Measurements from ENCODE around the gene DST.

DST gene

GRCh38 chr6:56520218-56520617, 122.5 kb downstream of the DST start:
- H3K27ac ChIP-seq (ENCODE audit: low read depth, low read length) = no peak overlapping the region
- H3K9ac ChIP-seq (ENCODE audit: low read depth in 1 of 2, low read length in 2 of 2) = no peak overlapping the region
- no peaks in the 10 kb centered on the region for H3K27me3 ChIP-seq (ENCODE audit: control insufficient read depth in 1 of 2, insufficient read depth in 2 of 2, low read length in 2 of 2)
- no peaks in the 10 kb centered on the region for H3K9me3 ChIP-seq (ENCODE audit: control insufficient read depth in 1 of 2, low read length in 2 of 2)
- H3K4me1 ChIP-seq (ENCODE audit: control insufficient read depth in 1 of 2, insufficient read depth in 2 of 2, low read length in 2 of 2) = peaks cover 3 to 24% of the 10 kb centered on the region in 2 donors
- H3K4me3 ChIP-seq (ENCODE audit: low read depth in 1 of 2, low read length in 2 of 2) = no peak overlapping the region
- H3K36me3 ChIP-seq (ENCODE audit: control insufficient read depth in 1 of 2, insufficient read depth in 2 of 2, low read length in 2 of 2) = peaks cover 3 to 16% of the 10 kb centered on the region in 2 donors

DNA sequence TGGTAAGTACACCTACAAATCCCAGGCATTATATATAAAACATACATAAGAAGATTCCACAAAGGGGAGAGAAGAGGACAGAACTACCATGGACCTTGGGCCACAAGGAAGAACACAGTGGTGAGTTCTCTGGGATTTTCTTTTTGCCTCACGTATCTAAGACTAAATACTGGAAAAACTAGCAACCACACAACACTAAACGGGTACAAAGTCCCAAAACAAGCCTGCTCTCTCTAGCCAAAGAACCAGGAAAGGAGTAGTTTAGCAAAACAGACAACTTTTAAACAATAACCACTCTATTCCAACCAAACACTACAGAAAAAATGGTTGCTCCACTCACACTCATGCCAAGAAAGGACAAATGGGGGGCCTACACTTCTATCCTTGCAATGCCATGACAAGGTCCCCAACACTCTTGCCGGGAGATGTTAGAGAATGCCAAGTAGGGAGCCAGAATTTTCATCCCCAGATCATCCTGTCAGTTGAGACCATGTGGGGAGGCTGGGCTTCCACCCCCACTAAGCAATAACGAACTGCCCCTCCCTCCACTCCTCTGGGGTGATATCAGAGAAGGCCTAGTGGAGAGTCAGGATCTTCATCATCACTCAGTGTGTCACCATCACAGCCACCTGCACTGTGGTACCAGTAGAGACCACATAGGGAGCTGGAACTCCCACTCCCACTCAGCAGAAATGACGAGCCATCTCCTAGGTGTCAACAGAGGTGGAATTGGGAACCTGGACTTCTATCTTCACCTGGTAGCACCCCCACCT, 123.5 kb downstream of the DST start:
- H3K4me3 ChIP-seq (ENCODE audit: low read depth in 1 of 2, low read length in 2 of 2) = no peak overlapping the region
- no peak overlapping the region for H3K9ac ChIP-seq (ENCODE audit: low read depth in 1 of 2, low read length in 2 of 2)
- H3K36me3 ChIP-seq (ENCODE audit: control insufficient read depth in 1 of 2, insufficient read depth in 2 of 2, low read length in 2 of 2) = peaks cover 3 to 15% of the 10 kb centered on the region in 2 donors
- H3K27ac ChIP-seq (ENCODE audit: low read depth, low read length) = no peak overlapping the region
- no peaks in the 10 kb centered on the region for H3K9me3 ChIP-seq (ENCODE audit: control insufficient read depth in 1 of 2, low read length in 2 of 2)
- peaks cover 9 to 34% of the 10 kb centered on the region in 2 donors for H3K4me1 ChIP-seq (ENCODE audit: control insufficient read depth in 1 of 2, insufficient read depth in 2 of 2, low read length in 2 of 2)
- H3K27me3 ChIP-seq (ENCODE audit: control insufficient read depth in 1 of 2, insufficient read depth in 2 of 2, low read length in 2 of 2) = no peaks in the 10 kb centered on the region

DNA sequence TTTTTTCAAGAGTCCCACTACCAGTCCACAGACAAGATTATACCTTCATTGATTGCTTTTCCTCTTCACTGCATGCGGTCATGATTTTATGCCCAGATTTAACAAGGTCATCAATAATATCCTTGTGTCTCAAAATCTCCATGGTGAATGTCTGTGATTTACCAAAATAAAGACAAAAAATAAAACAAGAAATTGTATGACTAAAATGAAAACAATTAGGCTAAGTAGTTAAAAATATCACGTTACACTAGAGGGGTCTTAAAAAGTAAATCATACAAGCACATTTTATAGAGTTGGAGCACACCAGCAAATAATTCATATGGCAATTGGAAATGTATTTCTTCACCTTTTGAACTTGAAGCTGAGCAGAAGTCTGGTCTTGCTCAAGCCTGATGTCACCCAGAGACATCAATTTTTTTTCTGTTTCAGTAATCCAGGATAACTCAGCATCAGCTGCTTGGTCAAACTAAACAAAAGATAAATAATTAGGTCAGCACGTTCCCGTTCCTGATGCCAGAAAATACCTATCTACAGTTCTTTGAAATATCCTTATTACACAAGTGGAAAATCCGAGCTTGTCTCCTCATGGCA, 125.4 kb downstream of the DST start:
- Histone ChIP-seq H3K9ac (ENCODE audit: low read depth in 1 of 2, low read length in 2 of 2) (no peak overlapping the region), H3K27me3 (ENCODE audit: control insufficient read depth in 1 of 2, insufficient read depth in 2 of 2, low read length in 2 of 2) (no peaks in the 10 kb centered on the region), H3K36me3 (ENCODE audit: control insufficient read depth in 1 of 2, insufficient read depth in 2 of 2, low read length in 2 of 2) (peaks cover 4 to 15% of the 10 kb centered on the region in 2 donors), H3K9me3 (ENCODE audit: control insufficient read depth in 1 of 2, low read length in 2 of 2) (no peaks in the 10 kb centered on the region), H3K4me3 (ENCODE audit: low read depth in 1 of 2, low read length in 2 of 2) (no peak overlapping the region), H3K4me1 (ENCODE audit: control insufficient read depth in 1 of 2, insufficient read depth in 2 of 2, low read length in 2 of 2) (peaks cover 9 to 35% of the 10 kb centered on the region in 2 donors), H3K27ac (ENCODE audit: low read depth, low read length) (no peak overlapping the region)

DNA sequence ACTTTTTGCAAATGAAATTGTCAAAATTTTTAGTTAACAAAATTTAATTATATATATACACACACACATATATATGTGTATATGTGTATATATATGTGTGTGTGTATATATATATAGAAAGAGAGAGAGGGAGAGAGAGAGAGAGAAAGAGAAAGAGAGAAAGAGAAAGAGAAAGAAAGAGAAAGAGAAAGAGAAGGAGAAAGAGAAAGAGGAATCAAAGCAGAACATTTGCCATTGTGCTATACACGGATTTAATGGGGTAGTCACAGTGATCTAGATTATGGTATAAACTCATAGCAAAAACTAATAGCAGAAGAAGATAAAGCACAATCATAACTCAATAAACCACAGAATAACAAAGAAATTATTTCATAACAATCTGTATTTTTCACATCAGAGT, 126.7 kb downstream of the DST start:
- Histone ChIP-seq H3K27me3 (ENCODE audit: control insufficient read depth in 1 of 2, insufficient read depth in 2 of 2, low read length in 2 of 2) (no peaks in the 10 kb centered on the region), H3K4me1 (ENCODE audit: control insufficient read depth in 1 of 2, insufficient read depth in 2 of 2, low read length in 2 of 2) (peaks cover 11 to 35% of the 10 kb centered on the region in 2 donors), H3K9ac (ENCODE audit: low read depth in 1 of 2, low read length in 2 of 2) (no peak overlapping the region), H3K27ac (ENCODE audit: low read depth, low read length) (no peak overlapping the region), H3K9me3 (ENCODE audit: control insufficient read depth in 1 of 2, low read length in 2 of 2) (no peaks in the 10 kb centered on the region), H3K4me3 (ENCODE audit: low read depth in 1 of 2, low read length in 2 of 2) (no peak overlapping the region), H3K36me3 (ENCODE audit: control insufficient read depth in 1 of 2, insufficient read depth in 2 of 2, low read length in 2 of 2) (peaks cover 4 to 12% of the 10 kb centered on the region in 2 donors)

DNA sequence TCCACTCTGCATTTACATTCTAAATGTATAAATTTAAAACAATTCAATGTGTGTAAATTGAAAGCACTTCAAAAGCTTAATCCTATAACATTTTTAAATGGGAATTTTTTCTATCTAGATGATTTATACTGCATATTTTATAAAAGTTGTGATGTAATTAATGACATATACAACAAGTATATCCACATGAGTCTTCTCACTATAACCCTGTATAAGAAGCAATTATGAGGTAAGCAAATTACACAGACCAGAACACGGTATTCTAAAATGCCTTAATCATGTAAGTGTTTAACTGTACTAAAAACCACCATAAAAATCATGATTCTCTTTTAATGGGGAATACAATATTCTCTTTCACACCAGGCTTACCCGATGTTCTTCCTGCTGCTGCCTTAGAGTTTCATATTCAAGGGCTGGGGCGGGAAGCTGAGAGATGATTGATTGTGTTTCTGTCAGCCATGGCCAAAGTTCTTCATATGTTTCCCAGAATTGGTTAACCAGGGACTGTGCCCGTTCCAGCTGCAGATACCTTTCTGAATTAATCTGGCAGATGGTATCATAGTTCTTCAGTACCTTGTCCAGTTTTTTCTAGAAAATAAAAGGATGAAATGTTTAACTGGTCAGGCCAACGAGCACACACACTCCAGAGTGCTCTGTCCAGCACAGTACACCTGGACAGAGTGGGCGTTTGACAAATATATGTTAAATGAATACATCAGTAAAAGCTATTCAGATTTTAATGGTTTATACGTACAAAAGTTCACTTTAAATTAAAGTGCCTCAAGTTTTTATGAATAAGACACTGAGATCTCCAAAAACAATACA, 127.4 kb downstream of the DST start:
- Histone ChIP-seq H3K9ac (ENCODE audit: low read depth in 1 of 2, low read length in 2 of 2) (no peak overlapping the region), H3K4me3 (ENCODE audit: low read depth in 1 of 2, low read length in 2 of 2) (no peak overlapping the region), H3K4me1 (ENCODE audit: control insufficient read depth in 1 of 2, insufficient read depth in 2 of 2, low read length in 2 of 2) (peaks cover 11 to 42% of the 10 kb centered on the region in 2 donors), H3K27me3 (ENCODE audit: control insufficient read depth in 1 of 2, insufficient read depth in 2 of 2, low read length in 2 of 2) (no peaks in the 10 kb centered on the region), H3K36me3 (ENCODE audit: control insufficient read depth in 1 of 2, insufficient read depth in 2 of 2, low read length in 2 of 2) (peaks cover 4 to 12% of the 10 kb centered on the region in 2 donors), H3K27ac (ENCODE audit: low read depth, low read length) (no peak overlapping the region), H3K9me3 (ENCODE audit: control insufficient read depth in 1 of 2, low read length in 2 of 2) (no peaks in the 10 kb centered on the region)

DNA sequence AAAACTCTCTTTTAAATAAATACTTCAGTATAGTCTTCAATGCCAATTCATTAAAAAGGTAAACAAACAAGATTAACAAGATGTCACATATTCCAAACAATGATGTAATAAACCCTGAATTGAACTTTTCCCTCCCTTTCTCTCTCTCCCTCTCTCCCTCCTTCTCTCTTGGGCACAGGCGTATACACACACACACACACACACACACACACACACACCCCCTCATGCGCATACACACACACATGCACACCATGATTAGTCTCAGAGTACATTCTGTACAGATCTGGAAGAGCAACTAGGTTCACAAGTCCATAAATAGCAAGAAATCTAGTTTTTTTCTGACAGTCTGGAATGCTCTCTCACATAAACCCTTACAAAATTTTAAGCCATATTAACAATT, 128.3 kb downstream of the DST start:
- no peak overlapping the region for H3K4me3 ChIP-seq (ENCODE audit: low read depth in 1 of 2, low read length in 2 of 2)
- H3K4me1 ChIP-seq (ENCODE audit: control insufficient read depth in 1 of 2, insufficient read depth in 2 of 2, low read length in 2 of 2) = peaks cover 11 to 38% of the 10 kb centered on the region in 2 donors
- H3K27ac ChIP-seq (ENCODE audit: low read depth, low read length) = no peak overlapping the region
- H3K9ac ChIP-seq (ENCODE audit: low read depth in 1 of 2, low read length in 2 of 2) = no peak overlapping the region
- H3K27me3 ChIP-seq (ENCODE audit: control insufficient read depth in 1 of 2, insufficient read depth in 2 of 2, low read length in 2 of 2) = no peaks in the 10 kb centered on the region
- H3K36me3 ChIP-seq (ENCODE audit: control insufficient read depth in 1 of 2, insufficient read depth in 2 of 2, low read length in 2 of 2) = peaks cover 8 to 10% of the 10 kb centered on the region in 2 donors
- no peaks in the 10 kb centered on the region for H3K9me3 ChIP-seq (ENCODE audit: control insufficient read depth in 1 of 2, low read length in 2 of 2)

DNA sequence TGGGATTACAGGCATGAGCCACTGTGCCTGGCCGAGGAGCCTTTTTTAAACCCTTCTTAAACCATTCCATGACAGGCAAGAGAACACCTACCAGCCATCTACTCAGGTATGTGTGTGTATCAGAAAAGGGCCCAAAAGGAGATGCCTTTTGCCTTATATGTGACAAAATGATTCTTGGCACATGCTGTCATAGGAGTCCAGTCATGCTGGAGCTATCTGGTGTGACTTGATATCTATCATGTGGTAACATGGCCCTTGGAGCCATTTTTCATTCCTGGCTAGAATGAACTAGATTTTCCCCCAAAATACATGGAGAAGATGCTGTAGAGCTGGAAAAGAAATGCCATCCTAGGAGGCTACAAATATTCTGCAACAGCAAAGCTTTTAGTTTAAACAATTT, 129.1 kb downstream of the DST start:
- Histone ChIP-seq H3K4me3 (ENCODE audit: low read depth in 1 of 2, low read length in 2 of 2) (no peak overlapping the region), H3K4me1 (ENCODE audit: control insufficient read depth in 1 of 2, insufficient read depth in 2 of 2, low read length in 2 of 2) (peaks cover 11 to 32% of the 10 kb centered on the region in 2 donors), H3K9ac (ENCODE audit: low read depth in 1 of 2, low read length in 2 of 2) (no peak overlapping the region), H3K27me3 (ENCODE audit: control insufficient read depth in 1 of 2, insufficient read depth in 2 of 2, low read length in 2 of 2) (no peaks in the 10 kb centered on the region), H3K27ac (ENCODE audit: low read depth, low read length) (no peak overlapping the region), H3K36me3 (ENCODE audit: control insufficient read depth in 1 of 2, insufficient read depth in 2 of 2, low read length in 2 of 2) (peaks cover 14 to 16% of the 10 kb centered on the region in 2 donors), H3K9me3 (ENCODE audit: control insufficient read depth in 1 of 2, low read length in 2 of 2) (no peaks in the 10 kb centered on the region)

GRCh38 chr6:56511591-56511990, 131.1 kb downstream of the DST start:
- Histone ChIP-seq H3K9me3 (ENCODE audit: control insufficient read depth in 1 of 2, low read length in 2 of 2) (no peaks in the 10 kb centered on the region), H3K9ac (ENCODE audit: low read depth in 1 of 2, low read length in 2 of 2) (no peak overlapping the region), H3K27me3 (ENCODE audit: control insufficient read depth in 1 of 2, insufficient read depth in 2 of 2, low read length in 2 of 2) (no peaks in the 10 kb centered on the region), H3K4me1 (ENCODE audit: control insufficient read depth in 1 of 2, insufficient read depth in 2 of 2, low read length in 2 of 2) (peaks cover 11 to 32% of the 10 kb centered on the region in 2 donors), H3K4me3 (ENCODE audit: low read depth in 1 of 2, low read length in 2 of 2) (no peak overlapping the region), H3K36me3 (ENCODE audit: control insufficient read depth in 1 of 2, insufficient read depth in 2 of 2, low read length in 2 of 2) (peaks cover 19 to 21% of the 10 kb centered on the region in 2 donors), H3K27ac (ENCODE audit: low read depth, low read length) (no peak overlapping the region)

DNA sequence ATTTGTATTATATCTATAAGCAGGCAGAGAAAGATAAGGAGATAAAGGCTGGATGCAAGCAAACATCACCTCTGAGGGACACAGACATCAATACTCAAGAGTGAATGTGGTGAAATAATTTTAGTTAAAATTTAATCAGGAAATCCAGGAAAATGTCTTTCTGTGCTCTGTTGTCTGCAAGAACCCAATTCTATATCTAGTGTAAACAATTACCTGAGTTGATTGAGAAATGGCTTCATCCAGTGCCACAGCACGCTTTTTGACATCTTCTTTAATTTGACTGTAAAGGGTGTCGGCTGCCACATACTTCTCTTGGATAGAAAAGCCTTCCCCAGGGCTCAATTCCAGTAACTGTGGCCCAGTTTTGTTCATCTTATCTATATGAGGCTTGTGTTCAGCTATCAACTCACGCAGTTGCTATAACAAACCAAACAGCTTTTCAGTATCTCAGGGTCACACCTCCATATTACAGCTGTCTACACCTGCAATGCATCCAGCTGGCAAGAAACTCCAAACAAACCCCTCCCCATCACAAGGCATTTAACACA, 131.6 kb downstream of the DST start:
- H3K27me3 ChIP-seq (ENCODE audit: control insufficient read depth in 1 of 2, insufficient read depth in 2 of 2, low read length in 2 of 2) = no peaks in the 10 kb centered on the region
- H3K9ac ChIP-seq (ENCODE audit: low read depth in 1 of 2, low read length in 2 of 2) = no peak overlapping the region
- H3K4me3 ChIP-seq (ENCODE audit: low read depth in 1 of 2, low read length in 2 of 2) = no peak overlapping the region
- no peaks in the 10 kb centered on the region for H3K9me3 ChIP-seq (ENCODE audit: control insufficient read depth in 1 of 2, low read length in 2 of 2)
- no peak overlapping the region for H3K27ac ChIP-seq (ENCODE audit: low read depth, low read length)
- H3K36me3 ChIP-seq (ENCODE audit: control insufficient read depth in 1 of 2, insufficient read depth in 2 of 2, low read length in 2 of 2) = peaks cover 24% of the 10 kb centered on the region in 2 donors
- peaks cover 11 to 32% of the 10 kb centered on the region in 2 donors for H3K4me1 ChIP-seq (ENCODE audit: control insufficient read depth in 1 of 2, insufficient read depth in 2 of 2, low read length in 2 of 2)

DNA sequence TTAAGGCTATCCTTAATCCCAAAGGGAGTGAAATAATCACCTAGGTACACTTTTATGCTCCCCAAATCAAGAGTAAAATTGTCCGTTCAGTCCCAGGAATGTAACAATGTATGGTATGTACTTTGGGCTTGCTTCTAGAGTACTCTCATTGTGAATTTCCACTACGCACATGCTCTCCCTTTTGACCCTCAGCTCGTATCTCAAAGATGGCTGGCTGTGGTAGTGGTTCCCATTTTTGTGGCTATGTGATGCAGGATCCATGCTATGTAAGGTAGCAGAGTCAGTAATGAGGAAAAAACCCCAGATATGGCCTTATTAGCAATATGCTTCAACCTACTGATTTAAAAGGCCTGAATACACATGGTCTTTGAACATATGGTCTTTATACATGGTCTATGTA, 133.7 kb downstream of the DST start:
- Histone ChIP-seq H3K4me1 (ENCODE audit: control insufficient read depth in 1 of 2, insufficient read depth in 2 of 2, low read length in 2 of 2) (peaks cover 5 to 15% of the 10 kb centered on the region in 2 donors), H3K4me3 (ENCODE audit: low read depth in 1 of 2, low read length in 2 of 2) (no peak overlapping the region), H3K36me3 (ENCODE audit: control insufficient read depth in 1 of 2, insufficient read depth in 2 of 2, low read length in 2 of 2) (peaks cover 24 to 30% of the 10 kb centered on the region in 2 donors), H3K27me3 (ENCODE audit: control insufficient read depth in 1 of 2, insufficient read depth in 2 of 2, low read length in 2 of 2) (no peaks in the 10 kb centered on the region), H3K9ac (ENCODE audit: low read depth in 1 of 2, low read length in 2 of 2) (no peak overlapping the region), H3K27ac (ENCODE audit: low read depth, low read length) (no peak overlapping the region), H3K9me3 (ENCODE audit: control insufficient read depth in 1 of 2, low read length in 2 of 2) (no peaks in the 10 kb centered on the region)

Measured in duodenal mucosa (tissue), 2 donors.